Epithelial cell of prostate (primary cell): ENCODE measurements around the gene MOGAT1.
"Not testable (repeated sequence)": the region's sequence is repeated elsewhere in the genome, so short reads cannot be mapped to it uniquely, and the experiment has no call there.

ENCODE experiments used
- DNase-seq: peaks from one replicate; pipeline ENCODE4 v3.0.0-alpha.2; 2011; ENCODE audit warnings: low read depth, low spot score
- H3K27ac ChIP-seq: fragments of 450-650 bp; 2 replicates; pipeline ENCODE4 v1.5.1; 2017; ENCODE audit warnings: mild to moderate bottlenecking

The MOGAT1 gene

DNA sequence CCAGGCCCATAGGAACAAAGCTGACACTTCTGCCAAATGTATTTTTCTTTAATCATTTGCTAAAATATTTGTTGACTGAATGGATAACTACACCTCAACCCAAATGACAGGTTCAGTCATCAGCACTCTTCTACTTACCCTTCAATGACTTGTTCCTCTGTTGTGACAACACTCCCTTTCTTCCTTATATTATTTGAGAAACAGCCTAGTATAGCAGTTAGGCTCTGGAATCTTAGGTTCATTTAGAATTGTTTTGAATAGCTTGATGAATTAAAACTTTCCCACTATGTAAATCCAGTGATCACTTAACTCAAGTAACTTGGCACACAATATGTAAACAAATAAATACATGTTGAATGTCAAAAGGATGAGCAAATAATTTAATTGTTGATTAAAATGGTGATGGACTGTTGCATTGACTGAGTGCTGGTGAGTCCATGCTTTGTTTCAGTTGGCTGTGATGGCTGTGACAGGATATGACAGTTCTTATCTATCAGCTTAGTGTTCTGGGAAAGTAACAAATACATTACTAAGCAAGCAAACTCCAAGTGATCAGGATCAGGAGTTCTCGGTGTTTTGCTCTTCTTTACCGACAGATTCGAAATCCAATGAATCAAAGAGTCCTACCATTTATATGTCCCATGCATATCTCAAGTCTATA is 2.8 kb upstream of the MOGAT1 start:
- no peak overlapping the region for H3K27ac ChIP-seq
- DNase-seq: no peak

DNA sequence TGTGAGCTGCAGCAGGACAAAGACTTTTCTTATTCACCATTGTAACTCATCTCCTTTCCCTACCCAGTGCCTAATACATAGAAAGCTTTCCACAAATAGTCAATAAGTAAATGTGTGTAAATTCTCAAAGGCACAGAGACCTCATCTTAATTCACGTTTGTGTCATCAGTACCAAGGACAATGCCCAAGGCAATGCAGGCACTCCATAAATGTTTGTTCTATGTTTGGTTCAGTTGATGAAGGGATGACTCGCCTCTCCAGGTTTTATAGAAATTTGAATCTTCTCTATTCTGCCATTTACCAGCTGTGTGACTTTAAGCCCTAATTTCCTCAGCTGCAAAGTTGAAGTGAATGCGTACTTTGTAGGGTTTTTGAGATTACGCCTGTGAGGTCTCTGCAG is 2.1 kb upstream of the MOGAT1 start:
- DNase-seq: no peak
- no peak overlapping the region for H3K27ac ChIP-seq

- no peak overlapping the region for H3K27ac ChIP-seq
- DNase-seq: no peak
Observed at GRCh38 chr2:222670191-222671038, 1.0 kb upstream of the MOGAT1 start.

DNA sequence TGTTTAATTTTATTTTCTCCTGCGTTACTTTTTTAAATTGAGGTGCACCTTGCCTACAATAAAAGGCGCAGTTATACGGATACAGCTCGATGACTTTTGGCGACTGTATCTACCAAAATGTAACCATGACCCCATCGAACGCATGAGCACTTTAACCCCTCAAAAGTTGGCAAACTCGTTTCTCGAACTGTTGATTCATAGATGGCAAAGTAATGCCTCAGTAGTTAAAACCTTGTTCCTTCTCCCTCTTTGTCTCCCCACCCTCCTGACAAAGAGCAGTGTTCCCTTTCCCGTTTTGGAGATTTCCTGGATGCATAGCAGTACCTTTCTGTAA is 577 bp downstream of the MOGAT1 start:
- no peak for DNase-seq
- no peak overlapping the region for H3K27ac ChIP-seq

DNA sequence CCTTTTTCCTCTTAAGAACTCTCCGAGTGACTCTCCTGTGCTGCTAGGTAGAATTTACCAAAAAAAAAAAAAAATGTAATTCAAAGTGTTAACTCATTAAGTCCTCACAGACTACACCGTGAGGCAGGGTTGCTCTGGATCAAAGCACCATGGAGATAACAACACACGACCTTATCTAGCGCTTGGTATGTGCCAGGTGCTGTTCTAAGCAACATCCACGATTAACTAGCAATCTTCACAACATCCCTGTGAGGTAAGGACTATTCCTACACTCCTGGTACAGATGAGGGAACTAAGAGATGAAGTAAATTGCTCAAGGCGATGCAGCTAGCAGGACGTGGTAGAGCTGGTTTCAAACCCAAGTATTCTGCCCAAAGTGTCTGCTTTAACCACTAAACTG is 1.8 kb downstream of the MOGAT1 start:
- no peak overlapping the region for H3K27ac ChIP-seq
- no peak for DNase-seq

DNA sequence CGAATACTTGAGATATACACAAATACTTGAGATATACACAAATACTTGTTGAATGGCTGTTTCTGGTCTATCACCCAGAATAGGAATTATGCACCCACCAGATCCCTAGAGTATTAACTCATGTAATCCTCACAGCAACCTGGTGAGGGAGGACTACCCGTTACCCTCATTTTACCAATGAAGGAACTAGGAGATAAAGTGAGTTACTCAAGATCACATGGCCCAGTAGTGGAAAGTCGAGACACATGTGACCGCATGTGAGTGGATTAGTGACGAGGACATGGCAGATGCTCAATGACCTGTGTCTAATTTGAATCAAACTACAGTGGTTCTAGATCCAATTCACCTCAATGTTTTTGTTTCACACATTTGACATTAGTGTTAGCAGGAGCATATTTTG is 2.4 kb downstream of the MOGAT1 start:
- no peak for DNase-seq
- no peak overlapping the region for H3K27ac ChIP-seq

GRCh38 chr2:222677981-222678380 is 6.5 kb downstream of the MOGAT1 start:
- no peak for DNase-seq
- H3K27ac ChIP-seq: no peak overlapping the region

DNA sequence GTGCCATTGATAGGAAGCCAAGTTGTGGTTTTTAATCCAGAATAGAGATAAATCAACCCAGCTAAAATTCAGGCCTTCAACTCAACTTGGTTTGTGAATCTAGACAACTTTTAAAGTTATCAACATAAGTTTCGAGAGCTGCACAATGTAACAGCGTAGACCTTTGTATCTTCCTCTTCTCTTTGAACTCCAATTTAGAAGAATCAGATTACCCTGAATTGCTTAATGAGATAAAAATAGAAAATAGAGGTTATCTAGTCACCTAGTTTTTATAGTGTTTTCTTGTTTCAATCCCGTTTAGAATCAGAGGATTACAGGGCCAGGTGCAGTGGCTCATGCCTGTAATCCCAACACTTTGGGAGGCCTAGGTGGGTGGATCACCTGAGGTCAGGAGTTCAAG is 12.3 kb downstream of the MOGAT1 start:
- no peak for DNase-seq
- no peak overlapping the region for H3K27ac ChIP-seq

DNA sequence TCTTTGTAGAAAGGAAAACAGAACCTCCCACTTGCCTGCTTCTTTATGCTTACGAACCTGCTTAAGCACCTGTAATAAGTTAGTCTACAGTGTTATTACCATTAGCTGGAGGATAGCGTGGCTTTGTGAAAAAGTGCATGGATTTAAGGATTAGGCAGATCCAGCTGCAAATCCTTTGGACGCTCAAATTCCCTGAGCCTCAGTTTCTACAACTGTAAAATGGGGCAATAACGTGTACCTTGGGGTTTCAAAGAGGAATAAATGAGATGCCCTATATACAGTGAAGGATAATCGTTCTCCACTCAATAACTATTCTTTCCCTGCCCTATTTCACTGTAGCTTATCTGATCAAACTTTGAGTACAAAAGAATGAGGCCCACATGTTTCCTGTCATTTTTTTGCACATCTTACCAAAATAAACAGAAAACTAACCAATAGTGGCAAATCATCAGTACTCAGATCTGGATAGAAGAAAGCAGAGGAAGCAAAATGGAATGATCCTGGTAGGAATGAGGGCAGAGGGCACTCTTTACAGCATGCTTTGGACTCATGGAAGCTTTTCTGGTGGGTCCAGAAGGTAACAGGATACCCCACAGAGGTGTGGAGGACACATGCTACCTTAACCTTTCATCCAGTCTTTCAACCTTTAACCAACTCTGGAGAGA is 14.8 kb downstream of the MOGAT1 start:
- H3K27ac ChIP-seq: no peak overlapping the region
- no peak for DNase-seq

DNA sequence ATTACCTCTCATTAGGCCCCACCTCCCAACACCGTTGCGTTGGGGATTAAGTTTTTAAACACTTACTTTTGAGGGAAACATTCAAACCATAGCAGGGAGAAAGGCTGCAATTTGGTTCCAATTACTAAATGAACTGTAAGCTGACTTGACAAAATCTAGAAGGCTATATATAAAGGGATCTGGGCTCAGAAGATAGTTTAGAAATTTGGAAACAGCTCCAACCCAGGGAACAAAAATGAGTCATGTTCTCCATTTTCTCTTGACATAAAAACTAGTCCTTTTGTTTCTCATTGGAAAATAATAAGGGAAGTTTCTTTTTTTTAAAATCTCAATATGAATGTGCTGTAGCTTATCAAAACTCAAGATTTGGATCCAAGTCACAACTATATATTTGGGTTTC is 17.5 kb downstream of the MOGAT1 start:
- no peak for DNase-seq
- no peak overlapping the region for H3K27ac ChIP-seq

DNA sequence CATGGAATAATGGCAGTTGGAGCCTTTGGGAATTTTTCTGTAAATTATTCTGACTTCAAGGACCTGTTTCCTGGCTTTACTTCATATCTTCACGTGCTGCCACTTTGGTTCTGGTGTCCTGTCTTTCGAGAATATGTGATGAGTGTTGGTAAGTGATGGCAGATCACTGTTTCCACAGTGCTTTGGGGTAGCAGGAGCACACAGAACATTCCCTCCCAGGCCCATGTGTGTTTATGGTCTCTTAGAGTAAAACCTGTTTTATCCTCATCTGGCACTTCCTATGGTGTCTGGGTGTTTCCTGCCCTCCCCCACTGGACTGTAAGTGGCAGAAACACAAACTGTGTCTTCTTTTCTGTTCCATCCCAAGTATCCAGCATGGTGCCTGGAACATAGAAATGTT is 17.9 kb downstream of the MOGAT1 start:
- no peak for DNase-seq
- no peak overlapping the region for H3K27ac ChIP-seq

- DNase-seq: no peak
- no peak overlapping the region for H3K27ac ChIP-seq
Observed at GRCh38 chr2:222690564-222691200, 19.2 kb downstream of the MOGAT1 start.

GRCh38 chr2:222693413-222693812 is 22.0 kb downstream of the MOGAT1 start:
- DNase-seq: not testable (repeated sequence)

DNA sequence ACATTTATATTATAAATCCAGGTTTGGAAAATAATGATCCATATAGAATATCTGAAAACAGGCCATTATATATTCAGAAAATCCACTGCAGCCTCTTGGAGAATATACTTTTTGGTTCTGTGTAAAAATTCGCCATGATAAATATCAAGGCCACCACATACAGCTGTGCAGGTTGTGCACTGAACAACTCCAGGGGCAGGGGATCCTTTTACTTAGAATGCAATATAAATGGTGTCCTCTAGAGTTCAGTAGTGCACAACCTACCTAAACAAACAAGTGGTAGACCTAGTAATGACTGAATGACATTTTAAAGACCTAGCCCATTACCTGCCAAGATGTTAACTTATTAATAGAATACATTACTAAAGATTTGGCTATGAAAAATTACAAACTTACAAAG is 22.4 kb downstream of the MOGAT1 start:
- DNase-seq: no peak
- no peak overlapping the region for H3K27ac ChIP-seq

More at GRCh38 chr2:222693413-222693812, 22.0 kb downstream of the MOGAT1 start:
- not testable (repeated sequence) for H3K27ac ChIP-seq

- H3K27ac ChIP-seq: no peak overlapping the region
- DNase-seq: no peak
Observed at GRCh38 chr2:222698276-222698675, 26.8 kb downstream of the MOGAT1 start.

- no peak for DNase-seq
Observed at GRCh38 chr2:222701233-222701632, 29.8 kb downstream of the MOGAT1 start.

DNA sequence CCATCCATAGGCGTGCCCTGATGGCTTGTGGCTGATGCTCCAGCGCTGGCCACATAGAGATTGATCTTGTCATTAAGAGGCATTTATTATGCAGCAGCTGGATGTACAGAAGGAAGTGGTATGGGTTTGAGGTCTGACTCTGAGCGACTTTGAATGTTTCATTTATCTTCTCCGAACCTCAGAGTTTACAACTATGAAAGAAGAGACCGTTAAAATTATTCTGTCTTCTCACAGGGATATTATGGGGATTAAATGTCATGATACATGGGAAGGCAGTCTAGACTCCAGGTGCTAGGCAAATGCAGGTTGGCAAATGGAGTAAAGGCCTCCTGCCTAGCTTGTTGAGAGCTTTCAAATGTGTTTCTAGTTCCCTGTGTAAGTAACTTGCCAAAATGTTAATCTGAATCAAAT is 30.3 kb downstream of the MOGAT1 start:
- no peak for DNase-seq
- no peak overlapping the region for H3K27ac ChIP-seq

More at GRCh38 chr2:222701233-222701632, 29.8 kb downstream of the MOGAT1 start:
- H3K27ac ChIP-seq: no peak overlapping the region

DNA sequence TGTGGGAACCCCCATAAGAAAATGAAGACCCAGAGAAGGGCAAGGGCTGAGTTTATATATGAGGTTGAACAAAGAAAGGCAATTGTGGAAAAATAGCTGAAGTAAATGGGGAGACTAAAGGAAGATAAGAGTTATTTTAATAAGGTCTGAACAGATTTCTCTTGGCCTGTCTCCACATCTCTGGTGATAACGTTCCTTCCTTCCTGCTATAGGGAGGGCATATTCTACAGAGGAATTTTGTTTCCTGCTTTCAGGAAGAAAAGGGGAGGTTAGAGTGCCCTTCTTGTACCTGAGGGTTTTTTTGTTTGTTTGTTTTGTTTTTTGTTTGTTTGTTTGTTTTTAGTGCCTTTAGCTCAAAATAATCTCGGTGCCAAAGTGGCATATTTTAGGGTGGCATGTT is 31.6 kb downstream of the MOGAT1 start:
- no peak overlapping the region for H3K27ac ChIP-seq
- no peak for DNase-seq

GRCh38 chr2:222703886-222704285 is 32.4 kb downstream of the MOGAT1 start:
- DNase-seq: no peak
- no peak overlapping the region for H3K27ac ChIP-seq

GRCh38 chr2:222706616-222707015 is 35.2 kb downstream of the MOGAT1 start:
- DNase-seq: no peak
- no peak overlapping the region for H3K27ac ChIP-seq
